Nephron (organoid): Measurements from ENCODE around the gene GALNT9.

Experiments
- H3K27ac Mint-ChIP-seq, 3 experiments: 2 replicates each; pipeline ENCODE4 v1.8.0; 2020; ENCODE audit warnings: mixed read lengths in 3 of 3, mild to moderate bottlenecking in 2 of 3, moderate library complexity in 1 of 3
- H3K27me3 Mint-ChIP-seq: 2 replicates; pipeline ENCODE4 v1.8.0; 2021; ENCODE audit warnings: low read depth, mild to moderate bottlenecking, moderate library complexity, mixed read lengths
- H3K36me3 Mint-ChIP-seq: 2 replicates; pipeline ENCODE4 v1.8.0; 2020; ENCODE audit warnings: low read depth, mixed read lengths
- H3K4me1 Mint-ChIP-seq: 2 replicates; pipeline ENCODE4 v1.8.0; 2020; ENCODE audit warnings: mixed read lengths
- H3K4me3 Mint-ChIP-seq, 3 experiments: 2 replicates each; pipeline ENCODE4 v1.8.0; 2020; ENCODE audit warnings: mild to moderate bottlenecking in 3 of 3, mixed read lengths in 3 of 3, moderate library complexity in 2 of 3
- H3K9me3 Mint-ChIP-seq: 2 replicates; pipeline ENCODE4 v1.8.0; 2020; ENCODE audit warnings: mixed read lengths
- CTCF ChIP-seq, 3 experiments: fragments of 200-600 bp; sonication (generic); IDR thresholded peaks; one replicate each; pipeline ENCODE4 v1.5.0; 2021; ENCODE audit warnings: antibody characterized with exemption in 3 of 3; ENCODE audit not compliant: unreplicated experiment in 3 of 3

GALNT9 gene

GRCh38 chr12:132178316-132178715 is 151.1 kb downstream of the GALNT9 start:
- H3K36me3 Mint-ChIP-seq, result no peaks in the 10 kb centered on the region
- peaks cover 57% of the 10 kb centered on the region for H3K27me3 Mint-ChIP-seq
- H3K9me3 Mint-ChIP-seq, result peaks cover 2% of the 10 kb centered on the region
- no peak for TF ChIP-seq CTCF (IDR thresholded peaks at IDR 0.05; ENCODE audit: unreplicated experiment in 3 of 3)
- no peak overlapping the region for H3K27ac Mint-ChIP-seq
- H3K4me3 Mint-ChIP-seq, result peak overlapping the region in 1 of 3 experiments; percentile 11
- peaks cover 19% of the 10 kb centered on the region for H3K4me1 Mint-ChIP-seq

GRCh38 chr12:132176920-132177551 is 152.4 kb downstream of the GALNT9 start:
- Mint-ChIP-seq H3K9me3 (peaks cover 2% of the 10 kb centered on the region), H3K27ac (peak overlapping the region in 1 of 3 experiments; percentile 33), H3K36me3 (no peaks in the 10 kb centered on the region), H3K4me3 (peak overlapping the region in 1 of 3 experiments; percentile 3), H3K4me1 (peaks cover 19% of the 10 kb centered on the region), H3K27me3 (peaks cover 54% of the 10 kb centered on the region)
- no peak for TF ChIP-seq CTCF (IDR thresholded peaks at IDR 0.05; ENCODE audit: unreplicated experiment in 3 of 3)

- no peak overlapping the region for H3K4me3 Mint-ChIP-seq
- H3K36me3 Mint-ChIP-seq, result no peaks in the 10 kb centered on the region
- H3K27ac Mint-ChIP-seq, result no peak overlapping the region
- no peak for TF ChIP-seq CTCF (IDR thresholded peaks at IDR 0.05; ENCODE audit: unreplicated experiment in 3 of 3)
- H3K4me1 Mint-ChIP-seq, result peaks cover 19% of the 10 kb centered on the region
- H3K27me3 Mint-ChIP-seq, result peaks cover 58% of the 10 kb centered on the region
- H3K9me3 Mint-ChIP-seq, result peaks cover 2% of the 10 kb centered on the region
These were observed 152.9 kb downstream of the GALNT9 start for GRCh38 chr12:132176385-132176919.

GRCh38 chr12:132175496-132176384 is 153.6 kb downstream of the GALNT9 start:
- H3K4me3 Mint-ChIP-seq, result no peak overlapping the region
- TF ChIP-seq CTCF (IDR thresholded peaks at IDR 0.05; ENCODE audit: unreplicated experiment in 3 of 3), result no peak
- H3K27me3 Mint-ChIP-seq, result peaks cover 59% of the 10 kb centered on the region
- H3K4me1 Mint-ChIP-seq, result peaks cover 19% of the 10 kb centered on the region
- no peaks in the 10 kb centered on the region for H3K9me3 Mint-ChIP-seq
- no peaks in the 10 kb centered on the region for H3K36me3 Mint-ChIP-seq
- H3K27ac Mint-ChIP-seq, result no peak overlapping the region

- Mint-ChIP-seq H3K4me3 (no peak overlapping the region), H3K27ac (no peak overlapping the region), H3K36me3 (no peaks in the 10 kb centered on the region), H3K9me3 (no peaks in the 10 kb centered on the region), H3K4me1 (peaks cover 15% of the 10 kb centered on the region), H3K27me3 (peaks cover 60% of the 10 kb centered on the region)
- no peak for TF ChIP-seq CTCF (IDR thresholded peaks at IDR 0.05; ENCODE audit: unreplicated experiment in 3 of 3)
These were observed 154.4 kb downstream of the GALNT9 start for GRCh38 chr12:132174839-132175490.
